ENCODE measurements around the gene MAB21L2. TPM values are rescaled to one million over a fixed set of nuclear protein-coding genes. Genes with fewer than 3 reads are reported as not detected.

Gene MAB21L2
- total RNA-seq, 1 donor from 2014 or later, result 0.05 TPM

DNA sequence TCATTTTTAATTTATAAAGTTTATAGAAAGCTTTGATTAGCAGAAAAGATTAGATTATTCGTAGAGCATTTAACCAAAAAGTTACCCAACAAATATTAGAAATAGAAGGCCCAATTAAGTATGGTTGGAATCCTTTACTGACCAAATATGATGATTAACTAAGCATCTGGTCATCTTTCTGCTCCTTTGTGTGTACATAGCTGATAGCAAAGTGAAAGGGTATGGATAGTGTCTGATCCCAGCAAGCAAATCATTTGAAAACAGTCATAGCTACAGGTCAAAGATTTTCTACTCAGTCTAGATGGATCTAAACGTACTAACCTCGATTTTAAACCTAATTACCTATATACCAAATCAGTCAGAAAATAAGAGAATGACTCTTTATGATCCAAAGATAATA lies 7.3 kb upstream of the MAB21L2 start:
- intact Hi-C loops (cut with micrococcal nuclease), result no loop called here

DNA sequence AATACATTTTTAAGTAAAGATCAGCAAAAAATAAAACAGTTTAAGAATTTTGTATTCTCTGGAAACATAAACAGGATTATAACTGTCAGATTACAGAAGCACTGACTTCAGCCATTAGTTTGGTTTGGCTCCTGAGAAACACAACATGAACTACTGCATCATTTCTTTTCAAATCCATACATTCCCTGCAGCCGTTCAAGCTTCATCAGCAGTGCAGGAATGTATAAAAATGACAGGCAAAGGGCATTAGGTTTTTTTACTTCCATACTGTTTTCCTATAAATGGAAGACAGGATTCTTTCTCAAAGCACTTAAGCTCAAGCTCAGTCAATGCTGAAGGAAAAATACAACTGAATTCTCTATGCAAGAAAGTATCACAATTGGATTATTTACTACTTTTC lies 4.2 kb upstream of the MAB21L2 start:
- intact Hi-C loops (cut with micrococcal nuclease), result no loop called here

GRCh38 chr4:150578745-150579501 lies 3.0 kb upstream of the MAB21L2 start:
- intact Hi-C loops (cut with micrococcal nuclease), result no loop called here

GRCh38 chr4:150579551-150580234 lies 2.3 kb upstream of the MAB21L2 start:
- intact Hi-C loops (cut with micrococcal nuclease), result no loop called here

DNA sequence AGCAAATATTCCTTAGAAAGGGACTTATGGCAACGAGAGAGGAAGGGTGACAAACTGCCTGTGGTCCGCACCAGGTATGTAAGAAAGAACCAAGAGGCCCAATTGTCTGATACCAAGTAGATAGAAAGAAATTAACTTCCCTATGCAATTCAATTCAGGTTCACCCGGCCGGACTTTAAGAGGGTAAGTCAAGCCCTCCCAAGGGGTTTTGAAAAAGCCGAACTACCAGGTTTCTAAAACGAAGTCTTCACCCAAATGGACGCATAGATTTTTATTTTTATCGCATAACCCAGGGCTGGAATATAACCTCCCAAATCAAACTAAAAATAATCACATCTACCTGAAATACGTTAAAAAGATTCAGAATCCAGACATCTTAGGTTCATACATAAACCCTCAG lies 1.6 kb upstream of the MAB21L2 start:
- intact Hi-C loops (cut with micrococcal nuclease), result no loop called here

DNA sequence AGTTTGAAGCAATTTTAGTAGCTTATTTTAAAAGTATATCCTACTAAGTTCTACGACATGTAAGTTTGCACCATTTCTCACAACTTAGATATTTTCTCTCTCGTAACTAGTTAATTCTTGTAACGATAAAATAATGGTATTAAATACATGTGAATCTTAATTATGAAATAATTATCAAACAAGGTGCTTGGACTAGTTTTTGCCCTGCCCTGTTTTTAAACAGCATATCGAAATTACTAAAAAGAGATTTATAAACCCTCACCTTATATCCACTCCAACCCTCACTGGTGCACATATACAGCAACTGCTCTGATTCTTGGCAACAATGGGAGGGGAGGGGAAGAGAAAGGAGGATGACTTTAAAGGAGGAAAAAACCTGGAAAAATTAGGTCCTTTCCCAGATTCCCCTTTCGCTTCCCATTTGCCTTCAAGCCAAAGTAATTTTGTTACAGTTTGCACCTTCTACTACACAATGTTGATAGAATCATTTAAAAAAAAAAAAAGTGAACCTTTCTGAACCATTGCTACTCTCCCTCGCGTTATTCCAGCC lies 820 bp upstream of the MAB21L2 start:
- intact Hi-C loops (cut with micrococcal nuclease), result no loop called here

- intact Hi-C loops (cut with micrococcal nuclease), result no loop called here
These were observed 305 bp upstream of the MAB21L2 start for GRCh38 chr4:150581641-150582051.

DNA sequence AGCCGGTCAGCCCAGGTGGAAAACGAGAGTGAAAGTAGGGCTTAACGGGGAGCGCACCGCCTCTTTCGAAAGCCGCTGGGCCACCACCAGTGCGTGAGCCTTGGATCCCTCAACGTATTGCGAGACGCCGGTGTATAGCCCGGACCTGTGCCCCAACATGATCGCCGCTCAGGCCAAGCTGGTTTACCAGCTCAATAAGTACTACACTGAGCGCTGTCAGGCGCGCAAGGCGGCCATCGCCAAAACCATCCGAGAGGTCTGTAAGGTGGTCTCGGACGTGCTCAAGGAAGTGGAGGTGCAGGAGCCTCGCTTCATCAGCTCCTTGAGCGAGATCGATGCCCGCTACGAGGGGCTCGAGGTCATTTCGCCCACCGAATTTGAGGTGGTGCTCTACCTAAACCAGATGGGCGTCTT lies 929 bp downstream of the MAB21L2 start:
- intact Hi-C loops (cut with micrococcal nuclease), result no loop called here

DNA sequence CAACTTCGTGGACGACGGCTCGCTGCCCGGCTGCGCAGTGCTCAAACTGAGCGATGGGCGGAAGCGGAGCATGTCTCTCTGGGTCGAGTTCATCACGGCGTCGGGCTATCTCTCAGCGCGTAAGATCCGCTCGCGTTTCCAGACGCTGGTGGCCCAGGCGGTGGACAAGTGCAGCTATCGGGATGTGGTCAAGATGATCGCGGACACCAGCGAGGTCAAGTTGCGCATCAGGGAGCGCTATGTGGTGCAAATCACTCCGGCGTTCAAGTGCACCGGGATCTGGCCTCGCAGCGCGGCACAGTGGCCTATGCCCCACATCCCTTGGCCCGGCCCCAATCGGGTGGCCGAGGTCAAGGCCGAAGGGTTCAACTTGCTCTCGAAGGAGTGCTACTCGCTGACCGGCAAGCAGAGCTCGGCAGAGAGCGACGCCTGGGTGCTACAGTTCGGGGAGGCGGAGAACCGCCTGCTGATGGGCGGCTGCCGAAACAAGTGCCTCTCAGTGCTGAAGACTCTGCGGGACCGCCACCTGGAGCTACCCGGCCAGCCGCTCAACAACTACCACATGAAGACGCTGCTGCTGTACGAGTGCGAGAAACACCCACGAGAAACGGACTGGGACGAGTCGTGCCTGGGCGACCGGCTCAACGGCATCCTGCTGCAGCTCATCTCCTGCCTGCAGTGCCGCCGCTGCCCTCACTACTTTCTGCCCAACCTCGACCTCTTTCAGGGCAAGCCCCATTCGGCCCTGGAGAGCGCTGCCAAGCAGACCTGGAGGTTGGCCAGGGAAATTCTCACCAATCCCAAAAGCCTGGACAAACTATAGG lies 1.5 kb downstream of the MAB21L2 start:
- intact Hi-C loops (cut with micrococcal nuclease), result no loop called here

DNA sequence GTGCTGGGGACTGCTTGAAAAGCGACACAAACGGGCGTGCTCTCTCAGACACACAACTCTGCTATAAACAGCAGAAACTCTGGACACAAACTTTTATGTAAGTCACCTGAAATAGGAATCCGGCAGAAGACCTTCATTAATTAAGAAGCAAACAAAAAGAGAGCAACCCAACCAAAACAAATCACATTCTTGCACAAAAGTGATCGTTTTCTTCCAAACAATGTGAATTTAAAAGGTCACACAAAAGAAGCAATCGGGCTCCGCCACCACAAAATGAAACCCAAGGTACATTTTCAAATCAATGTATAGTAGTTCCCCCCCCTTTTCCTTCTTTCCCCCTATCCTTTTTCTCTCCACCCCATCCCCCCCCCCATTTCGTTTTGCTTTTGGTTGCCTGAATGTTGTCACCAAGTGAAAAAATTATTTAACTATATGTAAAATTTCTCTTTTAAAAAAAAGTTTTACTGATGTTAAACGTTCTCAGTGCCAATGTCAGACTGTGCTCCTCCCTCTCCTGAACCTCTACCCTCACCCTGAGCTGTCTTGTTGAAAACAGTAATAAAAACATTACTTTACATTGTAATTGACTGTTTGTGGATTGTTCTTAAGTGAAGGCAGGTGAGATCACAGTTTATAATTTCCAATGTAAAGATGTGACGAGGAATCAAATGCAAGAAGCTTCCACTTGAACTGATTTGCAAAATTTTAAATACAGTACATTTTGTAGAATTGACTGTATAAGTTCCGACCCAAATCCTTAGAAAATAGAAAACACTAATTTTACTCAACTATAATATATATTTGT lies 2.4 kb downstream of the MAB21L2 start:
- intact Hi-C loops (cut with micrococcal nuclease), result no loop called here

DNA sequence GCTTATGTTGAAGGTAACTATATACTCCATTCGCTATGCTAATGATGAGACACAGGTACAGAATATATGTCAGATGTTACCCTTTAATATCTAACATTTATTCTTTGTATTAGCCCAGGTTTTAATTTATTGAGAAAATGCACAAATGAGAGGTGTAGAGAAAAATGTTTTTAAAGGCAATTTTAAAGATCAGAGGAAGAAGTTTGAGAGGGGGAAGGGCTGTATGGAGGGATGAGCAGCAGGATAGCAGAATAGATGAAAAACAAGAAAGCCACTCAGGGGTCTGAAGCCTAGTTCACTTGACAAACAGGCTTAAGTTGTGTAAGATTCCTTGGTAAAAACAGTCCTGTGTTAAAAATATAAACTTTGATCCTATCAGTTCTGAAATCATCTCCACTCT lies 3.7 kb downstream of the MAB21L2 start:
- intact Hi-C loops (cut with micrococcal nuclease), result no loop called here

GRCh38 chr4:150586162-150586810 lies 4.3 kb downstream of the MAB21L2 start:
- intact Hi-C loops (cut with micrococcal nuclease), result no loop called here

DNA sequence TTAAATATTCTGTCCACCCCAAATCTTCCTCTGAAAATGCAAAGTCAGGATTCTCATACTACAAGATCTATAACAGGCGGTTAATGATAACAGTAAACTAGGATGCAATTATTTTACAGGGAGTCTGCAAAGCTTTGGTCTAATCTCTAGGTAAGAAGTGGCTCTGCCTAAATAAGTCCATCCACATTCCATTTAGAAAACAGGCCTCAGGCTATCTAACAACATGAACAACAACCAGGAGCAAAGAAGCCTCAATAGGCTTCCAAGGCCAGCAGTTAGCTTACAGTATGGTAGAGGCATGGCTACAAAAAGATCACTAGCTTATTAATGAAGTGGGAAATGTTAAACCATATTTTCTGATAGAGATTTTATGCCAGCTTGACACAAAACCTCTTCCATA lies 6.4 kb downstream of the MAB21L2 start:
- intact Hi-C loops (cut with micrococcal nuclease), result no loop called here

DNA sequence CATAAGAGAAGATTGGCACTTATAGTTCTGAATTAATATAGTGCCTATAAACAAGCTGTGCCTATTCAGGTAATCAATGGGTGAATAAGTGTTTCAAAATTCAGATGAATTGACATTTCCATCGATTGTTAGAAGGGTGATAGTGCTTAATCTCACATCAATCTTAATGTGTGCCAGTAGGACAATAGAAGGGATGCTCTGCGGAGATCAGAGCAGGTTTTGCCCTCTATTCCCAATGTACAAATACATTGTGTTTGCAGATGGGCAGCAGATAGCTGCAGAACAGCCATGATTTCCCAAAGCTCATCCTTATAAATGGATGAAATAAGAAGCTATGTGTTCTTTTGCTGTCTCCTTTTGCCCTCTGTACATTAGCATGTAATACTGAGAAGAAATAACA lies 7.2 kb downstream of the MAB21L2 start:
- intact Hi-C loops (cut with micrococcal nuclease), result no loop called here

GRCh38 chr4:150590631-150591030 lies 8.7 kb downstream of the MAB21L2 start:
- intact Hi-C loops (cut with micrococcal nuclease), result no loop called here

DNA sequence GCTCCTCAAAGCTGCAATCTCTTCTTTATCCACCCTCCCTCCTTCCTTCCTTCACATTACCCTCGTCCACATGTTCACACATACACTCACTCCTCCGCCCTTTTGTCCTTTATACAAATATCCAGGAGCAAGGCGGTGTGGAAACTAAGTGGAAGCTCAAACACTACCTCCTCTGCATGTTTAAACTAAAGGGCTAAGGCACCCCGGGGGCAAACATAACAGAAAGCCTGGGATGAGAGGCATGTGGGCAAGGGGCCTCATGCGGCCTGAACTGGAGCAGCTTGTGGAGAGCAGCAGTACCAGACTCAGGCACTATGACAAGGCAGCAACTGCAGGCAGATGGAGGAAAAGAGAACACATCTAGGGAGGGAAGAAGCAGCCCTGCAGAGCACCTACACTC lies 9.5 kb downstream of the MAB21L2 start:
- intact Hi-C loops (cut with micrococcal nuclease), result no loop called here

DNA sequence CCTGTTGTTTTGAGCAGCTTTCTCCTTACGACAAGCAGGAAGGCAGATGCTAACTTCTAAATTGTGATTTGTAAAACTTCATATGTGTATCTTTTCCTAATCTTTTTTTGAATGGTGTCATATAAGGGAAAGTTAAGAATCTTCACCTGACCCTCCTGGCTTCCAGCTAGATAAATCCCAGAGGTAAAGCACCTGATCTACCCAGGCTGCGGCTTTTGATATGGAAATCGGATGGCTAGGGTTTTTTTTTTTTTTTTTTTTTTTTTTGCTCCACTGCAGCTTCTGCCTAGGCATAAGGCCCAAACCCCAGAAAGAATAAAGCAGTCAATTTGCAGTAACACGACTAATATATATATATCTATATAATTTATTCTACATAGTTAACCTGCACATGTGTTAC lies 10.0 kb downstream of the MAB21L2 start:
- intact Hi-C loops (cut with micrococcal nuclease), result no loop called here

DNA sequence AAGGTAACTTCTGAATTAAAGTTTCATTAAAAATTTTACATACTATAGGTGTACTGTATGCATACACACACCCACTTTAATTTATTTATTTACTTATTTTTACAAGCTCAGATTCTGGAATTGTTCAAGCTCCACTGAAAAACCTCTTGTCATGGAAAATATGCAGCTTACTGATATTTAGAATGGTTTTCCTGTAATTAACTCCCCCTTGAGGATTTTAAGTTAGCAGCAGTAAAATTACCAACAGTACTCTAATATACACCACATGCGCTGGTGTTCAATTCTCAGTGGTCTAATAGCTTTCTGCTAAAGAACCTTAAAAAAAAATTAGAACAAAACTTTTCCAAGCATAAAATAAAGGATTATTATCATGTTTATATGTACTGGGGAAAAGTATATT lies 12.0 kb downstream of the MAB21L2 start:
- intact Hi-C loops (cut with micrococcal nuclease), result no loop called here

DNA sequence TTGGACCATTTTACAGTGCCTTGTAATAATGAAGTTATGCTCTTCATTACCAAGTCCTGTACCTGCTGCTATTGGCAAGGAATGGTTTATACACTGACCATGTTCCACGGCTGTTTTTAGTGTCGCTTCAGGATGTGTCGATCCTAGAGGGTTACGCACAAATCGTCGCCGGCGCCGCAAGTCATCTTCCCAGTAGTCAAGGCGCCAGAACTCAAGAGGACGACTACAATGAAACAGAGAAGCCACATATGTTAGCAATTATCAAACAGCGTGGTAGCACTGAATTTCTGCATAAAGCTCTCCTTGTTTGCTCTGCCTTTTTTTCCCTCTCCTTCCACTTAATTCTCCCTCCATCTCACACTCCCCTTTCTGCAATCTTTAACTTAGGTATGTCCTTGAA lies 17.0 kb downstream of the MAB21L2 start:
- intact Hi-C loops (cut with micrococcal nuclease), result no loop called here

DNA sequence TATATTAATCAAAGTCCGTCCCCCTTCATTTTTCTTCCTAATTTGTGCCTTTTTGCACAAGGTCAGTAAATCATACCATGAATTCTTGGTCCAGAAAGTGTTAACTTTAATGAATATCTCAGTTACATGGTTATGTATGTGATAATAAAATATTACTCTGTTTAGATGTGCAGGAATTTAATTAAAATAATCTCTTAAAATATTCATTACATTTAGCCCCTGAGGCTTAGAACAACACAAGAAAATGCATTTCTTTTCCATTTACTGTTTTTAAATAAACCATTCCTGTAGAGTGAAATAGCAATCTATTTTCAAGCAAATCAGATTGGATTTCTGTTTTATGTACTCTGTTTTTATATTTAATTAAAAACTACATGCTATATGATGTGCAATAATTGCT lies 17.6 kb downstream of the MAB21L2 start:
- intact Hi-C loops (cut with micrococcal nuclease), result no loop called here

Measured in T-helper 2 cell treated with Interferon-gamma antibody and Interleukin-4, amounts not matched to agents 100 ng/mL and 5 ng/mL, for 36 hours (primary cell).